ENCODE data around the gene FAR2.
A peak's percentile ranks its signal among the peaks of the same experiment; 100 is the strongest.
"Not testable (repeated sequence)": the region's sequence is repeated elsewhere in the genome, so short reads cannot be mapped to it uniquely, and the experiment has no call there.

The FAR2 gene

GRCh38 chr12:29148911-29149690 is at the start of gene FAR2:
Gene FAR2 (plus strand): TSS chr12:29149278. CDS start chr12:29270450, 121,172 bp downstream.
- DNase-seq, result peak; percentile 32

DNA sequence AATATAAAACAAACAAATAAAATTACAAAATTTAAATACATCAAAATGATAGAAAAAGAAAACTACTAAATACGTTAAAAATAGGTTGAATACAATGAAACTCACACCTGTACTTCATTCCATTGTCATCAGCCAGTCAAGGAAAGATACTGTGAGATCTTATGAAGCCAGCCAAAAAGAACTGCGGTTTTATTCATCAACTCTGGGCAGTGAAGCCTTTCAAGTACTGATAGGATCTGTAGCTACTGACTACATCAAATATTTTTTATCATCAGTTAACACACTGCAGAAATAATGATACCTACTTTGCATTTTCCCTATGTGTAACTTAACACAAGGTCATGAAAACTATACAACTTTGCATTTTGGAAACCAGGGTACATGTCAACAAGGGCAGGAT is 46.3 kb upstream of the FAR2 start:
- DNase-seq, result no peak

- DNase-seq, result peak; percentile 17
Observed at GRCh38 chr12:29103539-29103974, 45.5 kb upstream of the FAR2 start.

DNA sequence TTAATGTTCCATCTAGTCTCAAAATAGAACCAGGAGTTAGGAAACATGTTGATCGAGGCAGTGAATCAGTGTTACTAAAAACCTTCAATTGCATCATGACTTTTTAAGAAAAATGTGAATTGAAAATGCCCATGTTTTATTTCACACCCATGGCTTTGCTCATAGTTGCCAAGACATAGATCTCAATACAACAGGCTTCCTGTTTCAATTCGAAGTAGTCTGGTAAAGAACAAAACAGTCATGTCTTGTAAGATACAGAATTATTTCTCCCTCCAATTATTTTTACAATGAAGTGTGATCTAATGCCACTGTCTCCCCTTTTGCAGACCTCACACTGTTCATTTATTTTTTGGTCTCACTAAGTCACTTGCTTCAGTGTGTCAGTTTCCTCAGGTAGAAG is 44.6 kb upstream of the FAR2 start:
- no peak for DNase-seq

- no peak for DNase-seq
Observed at GRCh38 chr12:29110506-29111442, 38.3 kb upstream of the FAR2 start.

- no peak for DNase-seq
Observed at GRCh38 chr12:29113101-29113500, 36.0 kb upstream of the FAR2 start.

- DNase-seq, result no peak
Observed at GRCh38 chr12:29116414-29116813, 32.7 kb upstream of the FAR2 start.

- DNase-seq, result no peak
Observed at GRCh38 chr12:29131539-29131938, 17.5 kb upstream of the FAR2 start.

GRCh38 chr12:29132316-29132715 is 16.8 kb upstream of the FAR2 start:
- DNase-seq, result no peak

DNA sequence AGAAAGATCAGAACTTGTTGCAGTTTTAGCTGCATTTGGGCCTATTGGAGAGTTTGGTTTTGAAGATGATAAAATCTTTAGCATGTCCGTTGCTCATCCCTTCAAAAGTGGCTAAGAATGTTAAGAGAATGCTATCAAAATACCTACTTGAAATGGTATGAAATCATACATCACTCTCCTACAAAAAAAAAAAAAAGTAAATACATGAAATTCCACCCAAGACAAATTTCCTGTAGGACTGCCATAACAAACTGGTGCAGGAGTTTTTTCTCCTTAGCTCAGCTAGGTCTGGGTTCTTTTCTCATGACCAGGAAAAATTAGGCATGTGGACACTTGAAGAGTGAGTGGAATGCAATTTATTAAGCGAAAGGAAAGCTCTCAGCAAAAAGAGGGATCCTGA is 15.9 kb upstream of the FAR2 start:
- DNase-seq, result no peak

DNA sequence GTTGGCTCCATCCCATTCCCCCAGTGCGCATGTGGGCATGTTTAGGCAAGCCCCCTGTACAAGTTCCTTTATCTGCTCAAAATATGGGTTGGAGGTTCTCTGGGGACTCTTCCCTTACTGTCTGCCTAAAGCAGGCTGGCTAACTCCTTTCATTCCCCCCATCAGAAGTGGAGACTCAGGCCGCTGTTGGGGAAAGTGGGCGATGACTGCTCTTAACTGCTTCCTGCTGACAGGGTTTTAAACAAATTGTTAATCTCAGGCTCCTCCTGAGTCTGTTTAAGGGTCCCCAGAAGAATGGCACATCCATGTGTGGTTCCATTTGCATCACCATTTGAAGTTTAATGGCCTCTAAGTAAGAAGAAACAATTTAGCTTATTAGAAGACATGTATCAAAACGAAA is 15.4 kb upstream of the FAR2 start:
- no peak for DNase-seq

DNA sequence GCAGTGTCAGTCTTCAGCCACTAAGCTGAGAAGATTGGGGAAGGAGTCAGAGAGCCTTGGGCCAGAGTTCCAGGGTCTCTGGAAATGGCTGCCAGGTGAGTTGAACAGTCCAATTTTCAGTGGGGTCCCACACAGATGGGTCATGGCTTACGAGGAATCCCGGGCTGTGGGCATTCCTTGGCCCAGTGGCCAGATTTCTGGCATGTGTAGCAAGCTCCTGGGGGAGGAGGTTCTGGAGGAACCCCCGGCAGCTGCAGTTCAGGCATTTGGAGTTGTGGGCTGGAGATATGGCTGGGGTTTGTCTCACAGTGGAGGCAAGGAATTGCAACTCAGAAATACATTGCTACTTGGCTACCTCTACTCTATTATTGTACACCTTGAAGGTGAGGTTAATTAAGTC is 10.8 kb upstream of the FAR2 start:
- DNase-seq, result not testable (repeated sequence)

- not testable (repeated sequence) for DNase-seq
Observed at GRCh38 chr12:29138855-29139254, 10.2 kb upstream of the FAR2 start.

DNA sequence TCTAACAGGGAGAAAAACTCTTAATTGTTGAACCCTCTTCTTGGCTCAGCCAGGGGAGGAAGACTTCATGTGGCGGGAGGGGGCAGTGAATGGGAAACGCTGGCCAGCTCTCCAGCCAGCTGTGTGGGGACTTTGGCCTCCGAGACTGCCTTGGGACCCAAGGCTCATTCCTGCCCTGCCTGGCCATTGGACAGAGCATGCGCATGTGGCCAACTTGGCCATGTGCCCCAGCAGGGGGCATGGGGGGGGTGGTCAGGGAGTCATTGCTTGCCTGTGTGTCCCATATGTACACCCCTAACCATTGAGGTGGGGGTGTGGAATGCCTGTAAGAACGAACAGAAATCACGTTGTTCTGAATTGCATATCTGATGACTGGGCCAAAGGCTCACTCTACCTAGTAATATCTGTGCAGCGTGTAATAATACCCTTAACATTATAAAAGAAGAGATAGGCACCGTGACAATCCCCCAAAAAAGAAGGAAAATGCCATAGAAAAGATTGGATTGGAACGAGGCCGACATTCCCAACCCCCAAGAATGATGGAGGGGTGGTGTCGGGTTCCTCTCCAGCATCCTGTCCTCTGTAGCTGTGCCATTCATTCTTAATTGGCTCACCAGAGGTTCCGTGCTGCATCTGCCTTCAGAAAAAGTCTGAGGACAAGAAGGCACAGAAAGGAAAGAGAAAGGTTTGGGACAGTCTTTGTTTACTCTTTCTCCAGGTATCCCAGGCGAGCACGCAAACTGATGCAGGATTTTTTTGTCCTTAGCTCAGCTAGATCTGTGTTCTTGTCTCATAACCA is 3.5 kb upstream of the FAR2 start:
- no peak for DNase-seq

- DNase-seq, result no peak
Observed at GRCh38 chr12:29146196-29146595, 2.9 kb upstream of the FAR2 start.

GRCh38 chr12:29147731-29148595 is 1.1 kb upstream of the FAR2 start:
- DNase-seq, result no peak

DNA sequence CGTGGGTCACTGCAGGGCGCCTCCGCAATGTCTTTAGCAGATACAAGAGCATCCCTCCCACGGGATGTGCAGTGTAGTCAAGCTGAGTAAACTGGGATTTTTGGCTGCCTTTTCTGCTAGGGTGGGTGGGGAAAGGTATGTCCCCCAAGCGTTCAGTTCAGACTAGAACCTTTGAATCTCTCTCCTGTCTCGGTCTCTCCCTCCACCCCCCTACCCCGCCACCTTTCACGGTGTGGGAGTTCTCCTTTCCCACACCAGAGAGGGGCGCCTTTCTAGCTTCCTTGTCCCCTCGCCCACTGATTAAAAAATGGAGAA is 525 bp upstream of the FAR2 start:
- DNase-seq, result no peak

DNA sequence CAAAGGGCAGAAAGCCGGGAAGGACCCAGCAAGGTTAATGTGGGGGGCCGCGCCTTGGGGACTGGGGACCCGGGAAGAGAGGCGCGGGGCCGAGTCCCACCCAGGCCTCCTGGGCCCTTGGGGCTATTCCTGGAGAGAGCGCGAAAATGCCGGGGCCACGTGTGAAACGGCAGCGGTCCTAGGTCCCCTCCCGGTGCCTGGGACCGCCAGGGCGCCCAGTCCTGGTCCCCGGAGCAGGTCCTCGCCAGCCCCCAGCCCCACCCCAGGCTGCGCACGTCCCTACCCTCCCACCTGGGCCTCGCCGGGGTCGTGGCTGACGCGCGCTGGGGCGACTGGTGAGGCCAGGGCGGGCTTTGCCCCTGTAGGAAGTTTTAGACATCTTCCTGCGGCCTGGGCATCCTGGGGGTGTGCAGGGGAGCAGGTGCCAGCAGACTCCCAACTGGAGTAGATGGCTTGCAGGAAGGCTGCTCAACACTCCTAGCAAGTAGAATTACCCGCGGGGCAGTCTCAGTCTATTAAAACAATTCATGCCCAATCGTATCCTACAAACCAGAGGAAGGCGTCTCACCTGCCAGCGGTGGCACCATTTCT is 708 bp downstream of the FAR2 start:
- no peak for DNase-seq

- no peak for DNase-seq
Observed at GRCh38 chr12:29150462-29150861, 1.4 kb downstream of the FAR2 start.

GRCh38 chr12:29152223-29152868 is 3.3 kb downstream of the FAR2 start:
- no peak for DNase-seq

DNA sequence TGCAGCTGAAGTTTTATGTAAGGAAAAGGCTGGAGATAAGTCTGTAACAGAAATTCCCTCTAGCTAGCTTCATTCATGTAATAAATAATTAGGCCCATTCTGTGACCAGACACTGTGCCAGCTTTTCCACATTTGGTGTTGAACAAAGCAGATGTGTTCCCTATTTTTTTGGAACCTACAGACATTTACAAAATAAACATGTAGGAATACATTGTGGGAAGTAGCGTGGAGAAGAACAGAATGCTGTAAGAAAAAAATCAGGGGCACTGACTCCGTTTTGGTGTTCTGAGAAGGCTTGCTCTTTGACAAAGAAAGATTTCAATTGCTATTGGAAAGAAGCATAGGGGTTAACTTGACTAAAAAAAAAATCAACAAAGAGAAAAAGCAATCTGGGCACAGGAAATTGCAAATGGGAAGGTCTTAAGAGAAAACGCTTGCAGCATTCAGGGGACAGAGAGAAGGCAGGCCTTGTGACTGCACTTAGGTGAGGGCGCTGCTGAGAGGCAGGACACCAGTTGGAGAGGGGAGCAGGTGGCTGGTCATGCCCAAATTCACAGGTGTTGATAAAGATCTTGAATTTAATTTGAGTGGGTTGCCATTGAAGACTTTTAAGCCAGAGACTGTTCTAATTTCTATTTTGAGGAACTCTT is 4.0 kb downstream of the FAR2 start:
- DNase-seq, result no peak

All from activated gamma-delta T cell treated with Interleukin-2 at 50 U/mL for 16 hours (primary cell).